Liver (tissue), 3 donors: ENCODE data around the gene ZNF134.

Source experiments
- EGR1 ChIP-seq, 2 donors: IDR thresholded peaks; 2 replicates each; pipeline ENCODE4 v1.6.1; 2016 to 2018; ENCODE audit warnings: antibody characterized with exemption in 2 of 2, low read depth in 2 of 2
- FOXA1 ChIP-seq: IDR thresholded peaks from 2 replicates; pipeline ENCODE4 v1.6.1; 2016; ENCODE audit warnings: antibody characterized with exemption
- GABPA ChIP-seq, 2 donors: IDR thresholded peaks in 1 of 2; conservative IDR thresholded peaks in 1 of 2; 2 replicates each; pipeline ENCODE4 v1.6.1; 2016; ENCODE audit warnings: antibody characterized with exemption in 2 of 2, mild to moderate bottlenecking in 1 of 2, moderate library complexity in 1 of 2
- JUND ChIP-seq, 2 donors: IDR thresholded peaks; 2 replicates each; pipeline ENCODE4 v1.6.1; 2016; ENCODE audit warnings: antibody characterized with exemption in 2 of 2
- RAD21 ChIP-seq, 2 donors: IDR thresholded peaks; 2 replicates each; pipeline ENCODE4 v1.6.1; 2016; ENCODE audit warnings: antibody characterized with exemption in 2 of 2, mild to moderate bottlenecking in 2 of 2
- RXRA ChIP-seq, 2 donors: IDR thresholded peaks; 2 replicates each; pipeline ENCODE4 v1.6.1; 2017 to 2018; ENCODE audit warnings: antibody characterized with exemption in 2 of 2, mild to moderate bottlenecking in 1 of 2
- SP1 ChIP-seq: IDR thresholded peaks from 2 replicates; pipeline ENCODE4 v1.6.1; 2018; ENCODE audit warnings: antibody characterized with exemption, mild to moderate bottlenecking
- TAF1 ChIP-seq: conservative IDR thresholded peaks from 2 replicates; pipeline ENCODE4 v1.6.1; 2016; ENCODE audit warnings: antibody characterized with exemption, mild to moderate bottlenecking
- YY1 ChIP-seq: IDR thresholded peaks from 2 replicates; pipeline ENCODE4 v1.6.1; 2016; ENCODE audit warnings: antibody characterized with exemption, mild to moderate bottlenecking
- TF ChIP-seq, protein P1 (sequence below): IDR thresholded peaks from 2 replicates; pipeline ENCODE4 v1.6.1; 2016; ENCODE audit warnings: antibody characterized with exemption, mild to moderate bottlenecking
- TF ChIP-seq, protein P2 (sequence below): fragments of 150-350 bp; IDR thresholded peaks from 2 replicates; pipeline ENCODE4 v1.5.1; 2017; ENCODE audit warnings: improper control_type of control experiment, low read depth, low read length; ENCODE audit not compliant: missing input control
- TF ChIP-seq, protein P3 (sequence below): IDR thresholded peaks from 2 replicates; pipeline ENCODE4 v1.6.1; 2016; ENCODE audit warnings: antibody characterized with exemption
- TF ChIP-seq, protein P4 (sequence below): IDR thresholded peaks from 2 replicates; pipeline ENCODE4 v1.6.1; 2016; ENCODE audit warnings: antibody characterized with exemption
- TF ChIP-seq, protein P5 (sequence below): IDR thresholded peaks from 2 replicates; pipeline ENCODE4 v1.6.1; 2016; ENCODE audit warnings: antibody characterized with exemption
- donor health status: healthy.
- donor health status: healthy.

DNA sequence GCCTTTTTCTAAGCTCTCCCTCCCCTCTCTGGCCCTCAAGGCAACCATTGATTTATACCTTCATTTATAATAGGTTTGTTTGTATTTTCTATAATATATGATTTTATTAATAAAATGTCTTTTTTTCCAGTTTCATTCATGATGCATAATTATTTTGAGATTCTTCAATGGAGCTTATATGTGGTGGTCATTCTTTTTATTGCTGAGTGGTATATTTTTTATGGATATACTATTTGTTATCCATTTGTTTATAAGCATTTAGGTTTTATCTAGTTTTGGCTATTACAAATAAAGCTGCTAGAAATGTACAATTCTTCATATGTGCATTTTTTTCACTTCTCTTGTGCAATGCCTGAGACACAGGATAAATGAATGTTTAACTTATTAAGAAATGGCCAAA lies 29.7 kb downstream of the ZNF134 start:
- TF ChIP-seq, protein P1, sequence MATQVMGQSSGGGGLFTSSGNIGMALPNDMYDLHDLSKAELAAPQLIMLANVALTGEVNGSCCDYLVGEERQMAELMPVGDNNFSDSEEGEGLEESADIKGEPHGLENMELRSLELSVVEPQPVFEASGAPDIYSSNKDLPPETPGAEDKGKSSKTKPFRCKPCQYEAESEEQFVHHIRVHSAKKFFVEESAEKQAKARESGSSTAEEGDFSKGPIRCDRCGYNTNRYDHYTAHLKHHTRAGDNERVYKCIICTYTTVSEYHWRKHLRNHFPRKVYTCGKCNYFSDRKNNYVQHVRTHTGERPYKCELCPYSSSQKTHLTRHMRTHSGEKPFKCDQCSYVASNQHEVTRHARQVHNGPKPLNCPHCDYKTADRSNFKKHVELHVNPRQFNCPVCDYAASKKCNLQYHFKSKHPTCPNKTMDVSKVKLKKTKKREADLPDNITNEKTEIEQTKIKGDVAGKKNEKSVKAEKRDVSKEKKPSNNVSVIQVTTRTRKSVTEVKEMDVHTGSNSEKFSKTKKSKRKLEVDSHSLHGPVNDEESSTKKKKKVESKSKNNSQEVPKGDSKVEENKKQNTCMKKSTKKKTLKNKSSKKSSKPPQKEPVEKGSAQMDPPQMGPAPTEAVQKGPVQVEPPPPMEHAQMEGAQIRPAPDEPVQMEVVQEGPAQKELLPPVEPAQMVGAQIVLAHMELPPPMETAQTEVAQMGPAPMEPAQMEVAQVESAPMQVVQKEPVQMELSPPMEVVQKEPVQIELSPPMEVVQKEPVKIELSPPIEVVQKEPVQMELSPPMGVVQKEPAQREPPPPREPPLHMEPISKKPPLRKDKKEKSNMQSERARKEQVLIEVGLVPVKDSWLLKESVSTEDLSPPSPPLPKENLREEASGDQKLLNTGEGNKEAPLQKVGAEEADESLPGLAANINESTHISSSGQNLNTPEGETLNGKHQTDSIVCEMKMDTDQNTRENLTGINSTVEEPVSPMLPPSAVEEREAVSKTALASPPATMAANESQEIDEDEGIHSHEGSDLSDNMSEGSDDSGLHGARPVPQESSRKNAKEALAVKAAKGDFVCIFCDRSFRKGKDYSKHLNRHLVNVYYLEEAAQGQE, result no peak
- TF ChIP-seq, protein P2, sequence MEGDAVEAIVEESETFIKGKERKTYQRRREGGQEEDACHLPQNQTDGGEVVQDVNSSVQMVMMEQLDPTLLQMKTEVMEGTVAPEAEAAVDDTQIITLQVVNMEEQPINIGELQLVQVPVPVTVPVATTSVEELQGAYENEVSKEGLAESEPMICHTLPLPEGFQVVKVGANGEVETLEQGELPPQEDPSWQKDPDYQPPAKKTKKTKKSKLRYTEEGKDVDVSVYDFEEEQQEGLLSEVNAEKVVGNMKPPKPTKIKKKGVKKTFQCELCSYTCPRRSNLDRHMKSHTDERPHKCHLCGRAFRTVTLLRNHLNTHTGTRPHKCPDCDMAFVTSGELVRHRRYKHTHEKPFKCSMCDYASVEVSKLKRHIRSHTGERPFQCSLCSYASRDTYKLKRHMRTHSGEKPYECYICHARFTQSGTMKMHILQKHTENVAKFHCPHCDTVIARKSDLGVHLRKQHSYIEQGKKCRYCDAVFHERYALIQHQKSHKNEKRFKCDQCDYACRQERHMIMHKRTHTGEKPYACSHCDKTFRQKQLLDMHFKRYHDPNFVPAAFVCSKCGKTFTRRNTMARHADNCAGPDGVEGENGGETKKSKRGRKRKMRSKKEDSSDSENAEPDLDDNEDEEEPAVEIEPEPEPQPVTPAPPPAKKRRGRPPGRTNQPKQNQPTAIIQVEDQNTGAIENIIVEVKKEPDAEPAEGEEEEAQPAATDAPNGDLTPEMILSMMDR, result no peak
- TF ChIP-seq RXRA (IDR thresholded peaks at IDR 0.05), result no peak
- TF ChIP-seq RAD21 (IDR thresholded peaks at IDR 0.05), result no peak
- TF ChIP-seq GABPA (IDR thresholded peaks at IDR 0.05 in 1 of 2, conservative IDR thresholded peaks at IDR 0.05 in 1 of 2), result no peak
- no peak for TF ChIP-seq YY1
- no peak for TF ChIP-seq JUND (IDR thresholded peaks at IDR 0.05)
- TF ChIP-seq, protein P3, sequence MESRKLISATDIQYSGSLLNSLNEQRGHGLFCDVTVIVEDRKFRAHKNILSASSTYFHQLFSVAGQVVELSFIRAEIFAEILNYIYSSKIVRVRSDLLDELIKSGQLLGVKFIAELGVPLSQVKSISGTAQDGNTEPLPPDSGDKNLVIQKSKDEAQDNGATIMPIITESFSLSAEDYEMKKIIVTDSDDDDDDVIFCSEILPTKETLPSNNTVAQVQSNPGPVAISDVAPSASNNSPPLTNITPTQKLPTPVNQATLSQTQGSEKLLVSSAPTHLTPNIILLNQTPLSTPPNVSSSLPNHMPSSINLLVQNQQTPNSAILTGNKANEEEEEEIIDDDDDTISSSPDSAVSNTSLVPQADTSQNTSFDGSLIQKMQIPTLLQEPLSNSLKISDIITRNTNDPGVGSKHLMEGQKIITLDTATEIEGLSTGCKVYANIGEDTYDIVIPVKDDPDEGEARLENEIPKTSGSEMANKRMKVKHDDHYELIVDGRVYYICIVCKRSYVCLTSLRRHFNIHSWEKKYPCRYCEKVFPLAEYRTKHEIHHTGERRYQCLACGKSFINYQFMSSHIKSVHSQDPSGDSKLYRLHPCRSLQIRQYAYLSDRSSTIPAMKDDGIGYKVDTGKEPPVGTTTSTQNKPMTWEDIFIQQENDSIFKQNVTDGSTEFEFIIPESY, result no peak
- no peak for TF ChIP-seq FOXA1
- TF ChIP-seq, protein P4, sequence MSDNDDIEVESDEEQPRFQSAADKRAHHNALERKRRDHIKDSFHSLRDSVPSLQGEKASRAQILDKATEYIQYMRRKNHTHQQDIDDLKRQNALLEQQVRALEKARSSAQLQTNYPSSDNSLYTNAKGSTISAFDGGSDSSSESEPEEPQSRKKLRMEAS, result no peak
- TF ChIP-seq TAF1, result no peak
- TF ChIP-seq SP1, result no peak
- no peak for TF ChIP-seq EGR1 (IDR thresholded peaks at IDR 0.05; ENCODE audit: low read depth in 2 of 2)
- TF ChIP-seq, protein P5, sequence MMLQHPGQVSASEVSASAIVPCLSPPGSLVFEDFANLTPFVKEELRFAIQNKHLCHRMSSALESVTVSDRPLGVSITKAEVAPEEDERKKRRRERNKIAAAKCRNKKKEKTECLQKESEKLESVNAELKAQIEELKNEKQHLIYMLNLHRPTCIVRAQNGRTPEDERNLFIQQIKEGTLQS, result no peak
